Activated naive CD8-positive, alpha-beta T cell (primary cell): Measurements from ENCODE around the gene ZNF594.
"Not testable (repeated sequence)": the region's sequence is repeated elsewhere in the genome, so short reads cannot be mapped to it uniquely, and the experiment has no call there.

Experiments
- H3K27ac Mint-ChIP-seq: one replicate; pipeline ENCODE4 v1.8.0; 2021; ENCODE audit warnings: mixed read lengths
- H3K27me3 Mint-ChIP-seq: one replicate; pipeline ENCODE4 v1.8.0; 2021; ENCODE audit warnings: mixed read lengths
- H3K36me3 Mint-ChIP-seq: one replicate; pipeline ENCODE4 v1.8.0; 2021; ENCODE audit warnings: mixed read lengths
- H3K4me1 Mint-ChIP-seq: one replicate; pipeline ENCODE4 v1.8.0; 2021; ENCODE audit warnings: low read depth, mixed read lengths
- H3K4me3 Mint-ChIP-seq: one replicate; pipeline ENCODE4 v1.8.0; 2021; ENCODE audit warnings: mild to moderate bottlenecking, mixed read lengths
- H3K9me3 Mint-ChIP-seq: one replicate; pipeline ENCODE4 v1.8.0; 2021; ENCODE audit warnings: low read depth, mixed read lengths

Gene ZNF594

GRCh38 chr17:5191541-5192417, at the start of gene ZNF594:
TSS of gene ZNF594 (minus strand) at chr17:5191868. CDS start at chr17:5184256, 7,612 bp downstream.
- peaks cover 26% of the 10 kb centered on the region for H3K4me1 Mint-ChIP-seq
- peak within 1 kb of the TSS; percentile 94 for H3K4me3 Mint-ChIP-seq
- H3K9me3 Mint-ChIP-seq = peaks cover 6% of the 10 kb centered on the region
- peaks cover 16% of the 10 kb centered on the region for H3K36me3 Mint-ChIP-seq
- H3K27me3 Mint-ChIP-seq = no peaks in the 10 kb centered on the region
- peak within 1 kb of the TSS; percentile 87 for H3K27ac Mint-ChIP-seq

DNA sequence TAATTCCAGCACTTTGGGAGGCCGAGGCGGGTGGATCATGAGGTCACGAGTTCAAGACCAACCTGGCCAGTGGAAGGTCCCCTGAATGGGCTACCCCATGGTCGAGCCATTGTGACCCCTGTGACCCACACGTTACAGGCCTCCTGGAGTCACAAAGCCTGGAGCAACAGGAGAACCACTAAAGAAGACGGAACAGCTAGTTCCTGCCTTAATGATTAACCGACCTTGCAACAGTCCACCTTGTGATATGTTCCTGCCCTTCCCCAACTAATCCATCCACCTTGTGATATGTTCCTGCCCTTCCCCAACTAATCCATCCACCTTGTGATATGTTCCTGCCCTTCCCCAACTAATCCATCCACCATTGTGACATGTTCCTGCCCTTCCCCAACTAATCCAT, 48.1 kb upstream of the ZNF594 start:
- not testable (repeated sequence) for H3K27ac Mint-ChIP-seq, H3K27me3 Mint-ChIP-seq, H3K36me3 Mint-ChIP-seq, H3K9me3 Mint-ChIP-seq, H3K4me3 Mint-ChIP-seq
- peaks cover 44% of the 10 kb centered on the region for H3K4me1 Mint-ChIP-seq

- Mint-ChIP-seq H3K36me3 (no peaks in the 10 kb centered on the region), H3K27ac (no peak overlapping the region), H3K9me3 (peaks cover 3% of the 10 kb centered on the region), H3K4me3 (no peak overlapping the region), H3K27me3 (no peaks in the 10 kb centered on the region), H3K4me1 (peaks cover 40% of the 10 kb centered on the region)
These were observed 46.7 kb upstream of the ZNF594 start for GRCh38 chr17:5238333-5238732.

DNA sequence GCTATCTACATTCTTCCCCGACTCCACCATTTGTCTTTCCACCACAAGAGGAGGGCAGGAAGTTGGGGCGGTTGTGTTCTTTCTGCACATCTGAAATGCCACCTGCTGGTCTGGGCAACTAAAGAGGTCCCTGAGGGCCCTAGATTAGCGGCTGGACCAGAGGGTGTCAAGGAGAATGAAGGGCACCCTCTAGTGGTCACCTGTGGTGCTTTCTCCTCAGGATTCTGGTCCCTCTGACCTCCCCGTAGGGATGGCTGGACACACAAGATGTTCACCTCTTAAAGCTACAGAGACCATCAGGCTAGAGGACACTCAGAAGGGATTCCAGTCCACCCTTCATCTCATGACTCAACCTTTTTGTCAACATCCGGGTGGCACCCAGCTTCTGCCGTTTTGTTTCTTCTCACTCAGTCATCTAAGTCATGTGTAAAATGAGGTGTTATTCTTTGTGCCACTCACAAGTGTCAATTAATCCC, 45.9 kb upstream of the ZNF594 start:
- H3K27ac Mint-ChIP-seq = no peak overlapping the region
- H3K9me3 Mint-ChIP-seq = peaks cover 3% of the 10 kb centered on the region
- H3K4me3 Mint-ChIP-seq = no peak overlapping the region
- peaks cover 33% of the 10 kb centered on the region for H3K4me1 Mint-ChIP-seq
- H3K36me3 Mint-ChIP-seq = no peaks in the 10 kb centered on the region
- H3K27me3 Mint-ChIP-seq = no peaks in the 10 kb centered on the region

DNA sequence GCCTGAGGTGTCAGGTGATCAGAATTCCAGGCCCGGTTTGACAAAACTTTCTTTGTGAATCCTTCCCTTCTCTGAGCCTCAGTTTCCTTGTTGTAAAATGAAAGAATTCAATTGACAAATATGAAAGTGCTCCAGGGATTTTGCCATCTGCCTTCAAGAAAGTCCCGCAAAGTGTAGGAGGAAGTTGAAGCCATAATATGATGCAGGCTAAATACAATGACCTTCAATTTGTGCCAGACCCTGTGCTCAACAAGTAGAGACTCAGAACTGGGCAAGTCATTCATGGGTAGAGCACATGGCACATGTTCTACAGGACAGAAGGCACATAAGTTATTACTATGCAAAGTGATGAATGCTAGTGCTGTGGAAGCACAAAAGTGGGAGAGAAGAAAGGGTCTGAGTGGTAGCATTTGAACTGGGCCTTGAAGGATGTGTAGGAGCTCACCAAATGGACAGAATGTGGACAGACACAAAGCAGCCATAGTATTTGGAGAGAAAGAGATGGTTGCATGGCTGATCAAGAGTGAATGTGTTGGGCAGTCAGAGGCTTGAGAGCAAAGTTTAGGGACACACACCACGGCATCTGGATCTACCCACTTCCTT, 45.4 kb upstream of the ZNF594 start:
- Mint-ChIP-seq H3K27ac (peak overlapping the region; percentile 83), H3K9me3 (peaks cover 3% of the 10 kb centered on the region), H3K36me3 (no peaks in the 10 kb centered on the region), H3K27me3 (no peaks in the 10 kb centered on the region), H3K4me3 (peak overlapping the region; percentile 8), H3K4me1 (peaks cover 27% of the 10 kb centered on the region)

DNA sequence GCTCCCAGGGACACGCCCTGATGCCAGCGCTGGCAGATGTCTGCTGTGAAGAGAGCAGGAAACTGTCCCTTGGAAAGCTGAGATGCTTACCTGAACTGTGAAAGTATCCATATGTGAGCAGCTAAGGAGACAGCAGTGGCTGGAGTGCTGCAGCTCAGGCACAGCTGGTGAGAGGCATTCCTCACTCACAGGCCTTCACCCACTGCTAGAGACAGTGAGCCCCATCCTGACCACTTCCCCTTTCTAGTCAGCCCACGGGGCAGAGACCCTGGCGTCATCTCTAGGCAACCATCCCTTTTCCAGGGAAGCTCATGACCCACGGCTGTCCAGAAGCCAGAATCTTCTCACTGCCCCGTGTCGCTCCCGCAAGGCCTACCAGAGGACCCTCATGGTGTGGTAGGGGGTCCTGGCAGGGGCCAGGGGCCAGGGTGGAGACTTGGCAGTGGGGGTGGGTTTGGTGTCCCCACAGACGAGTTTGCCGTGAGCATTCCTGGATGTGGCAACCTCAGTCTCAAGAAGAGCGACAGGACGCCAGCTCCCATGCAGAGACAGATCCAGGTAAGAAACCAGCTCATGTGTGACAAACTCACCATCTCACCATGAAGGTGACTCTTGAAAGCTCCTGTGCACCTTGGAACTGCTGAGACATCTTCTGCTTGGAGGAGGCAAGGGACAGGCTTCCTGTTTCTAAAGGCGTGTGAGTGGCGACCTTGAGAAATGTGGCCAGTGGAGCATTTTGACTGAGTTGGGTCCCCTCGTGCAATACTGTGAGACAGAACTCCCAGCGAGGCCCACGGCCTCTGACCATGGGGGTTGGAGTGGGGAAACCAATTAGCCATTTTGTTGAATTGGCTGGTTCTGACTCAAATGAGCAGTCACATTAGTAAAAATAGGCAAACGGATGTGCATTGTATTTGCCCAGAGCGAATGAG, 43.2 kb upstream of the ZNF594 start, which contains the start of gene SCIMP:
SCIMP (minus strand) TSS at position 216 of the 932 bp plus-strand sequence; CDS start at position 111, 105 bp downstream.
- no peak within 1 kb of the TSS for H3K4me3 Mint-ChIP-seq

DNA sequence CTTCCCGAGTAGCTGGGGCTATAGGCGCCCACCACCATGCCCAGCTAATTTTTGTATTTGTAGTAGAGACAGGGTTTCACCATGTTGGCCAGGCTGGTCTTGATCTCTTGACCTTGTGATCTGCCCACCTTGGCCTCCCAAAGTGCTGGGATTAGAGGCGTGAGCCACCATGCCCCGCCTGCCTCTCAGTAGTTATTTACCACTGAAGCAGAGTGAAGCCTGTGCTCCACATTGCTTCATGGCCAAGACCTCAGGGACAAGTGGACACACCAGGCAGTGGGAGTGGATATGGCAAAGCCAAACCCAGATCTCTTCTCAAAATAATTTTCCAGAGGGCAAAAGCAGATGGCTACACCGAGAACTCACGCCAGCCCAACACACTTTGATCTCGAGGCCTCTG, 41.8 kb upstream of the ZNF594 start:
- not testable (repeated sequence) for H3K4me3 Mint-ChIP-seq, H3K36me3 Mint-ChIP-seq, H3K27me3 Mint-ChIP-seq, H3K27ac Mint-ChIP-seq, H3K9me3 Mint-ChIP-seq
- H3K4me1 Mint-ChIP-seq = peaks cover 31% of the 10 kb centered on the region

More for the DNA sequence above, 43.2 kb upstream of the ZNF594 start, which contains the start of gene SCIMP:
- Mint-ChIP-seq H3K9me3 (peaks cover 3% of the 10 kb centered on the region), H3K4me1 (peaks cover 25% of the 10 kb centered on the region), H3K27ac (no peak within 1 kb of the TSS), H3K36me3 (peaks cover 2% of the 10 kb centered on the region), H3K27me3 (no peaks in the 10 kb centered on the region)

GRCh38 chr17:5226940-5227878, 35.5 kb upstream of the ZNF594 start:
- Mint-ChIP-seq H3K27me3 (no peaks in the 10 kb centered on the region), H3K36me3 (peaks cover 10% of the 10 kb centered on the region), H3K4me3 (peak overlapping the region; percentile 61), H3K4me1 (peaks cover 45% of the 10 kb centered on the region), H3K9me3 (no peaks in the 10 kb centered on the region), H3K27ac (peak overlapping the region; percentile 84)

- peaks cover 7% of the 10 kb centered on the region for H3K36me3 Mint-ChIP-seq
These were observed 34.2 kb upstream of the ZNF594 start for GRCh38 chr17:5225668-5226457.

DNA sequence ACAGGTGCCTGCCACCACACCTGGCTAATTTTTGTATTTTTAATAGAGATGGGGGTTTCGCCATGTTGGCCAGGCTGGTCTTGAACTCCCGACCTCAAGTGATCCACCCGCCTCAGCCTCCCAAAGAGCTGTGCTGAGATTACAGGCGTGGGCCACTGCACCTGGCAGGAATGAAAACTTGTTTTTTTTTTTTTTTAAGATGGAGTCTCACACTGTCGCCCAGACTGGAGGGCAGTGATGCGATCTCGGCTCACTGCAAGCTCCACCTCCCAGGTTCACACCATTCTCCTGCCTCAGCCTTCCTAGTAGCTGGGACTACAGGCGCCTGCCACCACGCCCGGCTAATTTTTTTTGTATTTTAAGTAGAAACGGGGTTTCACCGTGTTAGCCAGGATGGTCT, 30.2 kb upstream of the ZNF594 start:
- H3K9me3 Mint-ChIP-seq, H3K36me3 Mint-ChIP-seq, H3K27me3 Mint-ChIP-seq, H3K4me3 Mint-ChIP-seq: not testable (repeated sequence)
- H3K4me1 Mint-ChIP-seq = peaks cover 32% of the 10 kb centered on the region
- peak overlapping the region; percentile 74 for H3K27ac Mint-ChIP-seq

More at GRCh38 chr17:5225668-5226457, 34.2 kb upstream of the ZNF594 start:
- Mint-ChIP-seq H3K27ac (peak overlapping the region; percentile 58), H3K4me1 (peaks cover 52% of the 10 kb centered on the region), H3K4me3 (peak overlapping the region; percentile 42), H3K27me3 (no peaks in the 10 kb centered on the region), H3K9me3 (no peaks in the 10 kb centered on the region)

- no peak overlapping the region for H3K4me3 Mint-ChIP-seq
- H3K36me3 Mint-ChIP-seq = no peaks in the 10 kb centered on the region
- H3K9me3 Mint-ChIP-seq = no peaks in the 10 kb centered on the region
- H3K4me1 Mint-ChIP-seq = peaks cover 20% of the 10 kb centered on the region
- peak overlapping the region; percentile 29 for H3K27ac Mint-ChIP-seq
- no peaks in the 10 kb centered on the region for H3K27me3 Mint-ChIP-seq
These were observed 28.4 kb upstream of the ZNF594 start for GRCh38 chr17:5220074-5220473.

DNA sequence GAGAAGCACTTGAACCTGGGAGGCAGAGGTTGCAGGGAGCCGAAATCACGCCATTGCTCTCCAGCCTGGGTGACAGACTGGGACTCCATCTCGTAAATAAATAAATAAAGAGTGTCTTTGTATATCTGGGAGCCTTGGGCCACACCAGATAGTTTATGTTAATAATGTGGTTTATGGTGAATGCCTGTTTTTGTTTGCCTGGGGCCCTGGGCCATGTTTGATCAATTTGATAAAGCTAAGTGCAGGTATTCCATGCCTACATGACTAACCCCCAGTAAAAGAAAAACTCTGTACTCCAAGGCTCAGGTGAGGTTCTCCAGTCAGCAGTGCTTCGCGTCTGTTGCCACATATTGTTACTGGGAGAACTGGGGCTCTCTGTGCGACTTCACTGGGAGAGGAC, 27.9 kb upstream of the ZNF594 start:
- Mint-ChIP-seq H3K9me3 (no peaks in the 10 kb centered on the region), H3K27me3 (no peaks in the 10 kb centered on the region), H3K27ac (peak overlapping the region; percentile 29), H3K36me3 (no peaks in the 10 kb centered on the region), H3K4me1 (peaks cover 17% of the 10 kb centered on the region), H3K4me3 (no peak overlapping the region)

- H3K36me3 Mint-ChIP-seq, H3K9me3 Mint-ChIP-seq, H3K27ac Mint-ChIP-seq, H3K4me3 Mint-ChIP-seq, H3K27me3 Mint-ChIP-seq: not testable (repeated sequence)
- H3K4me1 Mint-ChIP-seq = peaks cover 14% of the 10 kb centered on the region
These were observed 25.9 kb upstream of the ZNF594 start for GRCh38 chr17:5217562-5217961.
